B cell (primary cell): ENCODE data around the gene NUBP1. TPM values are rescaled to one million over a fixed set of nuclear protein-coding genes. Genes with fewer than 3 reads are reported as not detected.

Source experiments
- ATAC-seq: fragments of 200-7000 bp; cut with Tn5 transposase; one replicate; pipeline ENCODE4 v1.10.0; 2021; ENCODE audit warnings: low read depth, mild to moderate bottlenecking, moderate number of reproducible peaks, moderate library complexity
- CTCF ChIA-PET: fragments of 350-600 bp; sonication (Branson Sonifier 250); formaldehyde crosslinking; loops from one replicate; lab custom pipeline; 2021; ENCODE audit warnings: antibody characterized with exemption, inconsistent platforms; lab: Charles Lee
- POLR2A ChIA-PET: fragments of 350-600 bp; sonication (Branson Sonifier 250); formaldehyde crosslinking; loops from one replicate; lab custom pipeline; 2021; ENCODE audit warnings: antibody characterized with exemption; lab: Charles Lee
- DNase-seq: peaks from one replicate; pipeline ENCODE4 v3.0.0; 2013
- H2AFZ ChIP-seq: 2 replicates; pipeline ENCODE4 v1.6.1; 2012; ENCODE audit warnings: mild to moderate bottlenecking, low read depth, low read length; ENCODE audit not compliant: insufficient read depth, poor library complexity, severe bottlenecking
- H3K27ac ChIP-seq, 2 donors: 1 replicate in 1 of 2; 2 replicates in 1 of 2; pipeline ENCODE4 v1.5.1; 2012 to 2013; ENCODE audit warnings: low read length in 2 of 2, mild to moderate bottlenecking in 2 of 2, moderate library complexity in 1 of 2
- H3K27me3 ChIP-seq, 4 experiments: fragments of 200-600 bp in 1 of 4; sonication (generic) in 1 of 4; replicated peaks in 1 of 4; 1 replicate in 2 of 4; 2 replicates in 2 of 4; pipeline versions ENCODE4 v1.6.1 to v1.7.0; 2013 to 2016; ENCODE audit warnings: low read length in 3 of 4, mild to moderate bottlenecking in 2 of 4, mixed read lengths in 1 of 4, moderate library complexity in 1 of 4; ENCODE audit not compliant: insufficient read depth in 4 of 4, control insufficient read depth in 3 of 4; ENCODE audit errors: control extremely low read depth in 1 of 4
- H3K36me3 ChIP-seq, 2 experiments: replicated peaks in 1 of 2; 1 replicate in 1 of 2; 2 replicates in 1 of 2; pipeline versions ENCODE4 v1.6.1 to v1.7.1; 2013; ENCODE audit warnings: low read length in 1 of 2; ENCODE audit not compliant: insufficient read depth in 2 of 2, control insufficient read depth in 1 of 2; ENCODE audit errors: control extremely low read depth in 1 of 2, extremely low read depth in 1 of 2
- H3K4me1 ChIP-seq, 2 donors: fragments of 200-600 bp in 1 of 2; sonication (generic) in 1 of 2; 1 replicate in 1 of 2; 2 replicates in 1 of 2; pipeline versions ENCODE4 v1.5.1 to v1.6.1; 2013 to 2017; ENCODE audit warnings: low read length in 2 of 2; ENCODE audit not compliant: control insufficient read depth in 2 of 2, insufficient read depth in 2 of 2
- H3K4me2 ChIP-seq: replicated peaks from 2 replicates; pipeline ENCODE3; 2012; ENCODE audit warnings: mild to moderate bottlenecking, low read depth, low read length; ENCODE audit not compliant: poor library complexity, severe bottlenecking
- H3K4me3 ChIP-seq, 5 experiments: fragments of 200-600 bp in 1 of 5; sonication (generic) in 1 of 5; 1 replicate in 3 of 5; 2 replicates in 2 of 5; pipeline versions ENCODE4 v1.5.1 to v1.7.0; 2011 to 2016; ENCODE audit warnings: low read length in 4 of 5, mild to moderate bottlenecking in 4 of 5, low read depth in 2 of 5, control low read depth in 1 of 5, moderate library complexity in 1 of 5; ENCODE audit not compliant: insufficient read depth in 1 of 5; ENCODE audit errors: control extremely low read depth in 1 of 5, extremely low read depth in 1 of 5
- H3K79me2 ChIP-seq: fragments of 200-600 bp; sonication (generic); one replicate; pipeline ENCODE4 v1.6.0; 2016; ENCODE audit warnings: low read length; ENCODE audit not compliant: control insufficient read depth, insufficient read depth
- H3K9ac ChIP-seq: fragments of 200-600 bp; sonication (generic); 2 replicates; pipeline ENCODE4 v1.6.1; 2017; ENCODE audit warnings: mild to moderate bottlenecking, low read length, moderate library complexity
- H3K9me3 ChIP-seq, 3 donors: one replicate each; pipeline versions ENCODE4 v1.6.1 to v1.7.1; 2013; ENCODE audit warnings: low read length in 2 of 3; ENCODE audit not compliant: control insufficient read depth in 2 of 3, insufficient read depth in 1 of 3; ENCODE audit errors: control extremely low read depth in 1 of 3
- H4K20me1 ChIP-seq: 2 replicates; pipeline ENCODE4 v1.6.0; 2012; ENCODE audit warnings: mild to moderate bottlenecking, low read length; ENCODE audit not compliant: insufficient read depth, control insufficient read depth, poor library complexity, severe bottlenecking
- H3K27ac Mint-ChIP-seq: one replicate; pipeline ENCODE4 v1.8.0; 2021; ENCODE audit warnings: mixed read lengths
- H3K27me3 Mint-ChIP-seq: one replicate; pipeline ENCODE4 v1.8.0; 2021; ENCODE audit warnings: mixed read lengths
- H3K4me1 Mint-ChIP-seq: one replicate; pipeline ENCODE4 v1.8.0; 2021; ENCODE audit warnings: mixed read lengths
- H3K4me3 Mint-ChIP-seq: one replicate; pipeline ENCODE4 v1.8.0; 2021; ENCODE audit warnings: mixed read lengths
- H3K9me3 Mint-ChIP-seq: one replicate; pipeline ENCODE4 v1.8.0; 2022; ENCODE audit warnings: mixed read lengths; ENCODE audit not compliant: insufficient read depth
- EZH2 ChIP-seq: IDR thresholded peaks from 2 replicates; pipeline ENCODE4 v1.6.1; 2012; ENCODE audit warnings: borderline replicate concordance, low read depth, mild to moderate bottlenecking, moderate library complexity, low read length; ENCODE audit not compliant: insufficient read depth, poor library complexity, severe bottlenecking
- WGBS: methylation state at CpG from one replicate; pipeline ENCODE4 v1.1.5; 2013; ENCODE audit warnings: missing lambda C conversion rate; ENCODE audit not compliant: insufficient coverage; 5-methylcytosine and 5-hydroxymethylcytosine counted together
- intact Hi-C: fragments of 100-400 bp; cut with micrococcal nuclease; formaldehyde crosslinking; loops from one replicate; pipeline ENCODE4 v1.10.0; 2022
- polyA plus RNA-seq: library from polyadenylated mRNA; depleted of rRNA; stranded (reverse); fragments of >200 nt; gene quantifications from 2 replicates; pipeline ENCODE4 v1.2.3, GENCODE V29; 2012
- total RNA-seq, 2 donors: library from RNA; stranded (reverse); fragments of 120-200 nt in 1 of 2; gene quantifications; 1 replicate in 1 of 2; 2 replicates in 1 of 2; pipeline versions ENCODE4 v1.2.3 to v1.2.4, GENCODE V29; 2013 to 2022
- TF ChIP-seq, protein P1 (sequence below): fragments of 200-600 bp; IDR thresholded peaks from one replicate; pipeline ENCODE4 v1.8.0; 2022; ENCODE audit warnings: antibody characterized with exemption, mild to moderate bottlenecking

NUBP1 gene
- total and polyA plus RNA-seq, 2 donors (not counting 1 experiment from before 2014, with no cell fraction given): 47.3 to 67.3 TPM

GRCh38 chr16:10769381-10769780 is 25.7 kb downstream of the NUBP1 start:
- no peak overlapping the region for H2AFZ ChIP-seq
- peaks cover 7% of the 10 kb centered on the region for H4K20me1 ChIP-seq
- intact Hi-C loops: no loop called here
- Mint-ChIP-seq H3K27me3 (no peaks in the 10 kb centered on the region), H3K4me3 (no peak overlapping the region), H3K9me3 (no peaks in the 10 kb centered on the region), H3K27ac (no peak overlapping the region), H3K4me1 (peaks cover 29% of the 10 kb centered on the region)
- POLR2A ChIA-PET: no interaction called here
- no peak overlapping the region for H3K4me2 ChIP-seq
- no peak overlapping the region for H3K4me3 ChIP-seq
- no peak for ATAC-seq
- H3K27ac ChIP-seq: no peak overlapping the region
- CTCF ChIA-PET: no interaction called here
- H3K79me2 ChIP-seq: no peaks in the 10 kb centered on the region
- no peaks in the 10 kb centered on the region for H3K27me3 ChIP-seq
- no peaks in the 10 kb centered on the region for H3K9me3 ChIP-seq
- H3K36me3 ChIP-seq: peaks cover 0 to 36% of the 10 kb centered on the region in 2 experiments
- 100% methylated on average over 2 of the region's 7 CpGs for WGBS
- peaks cover 17 to 20% of the 10 kb centered on the region in 2 donors for H3K4me1 ChIP-seq
- TF ChIP-seq, protein P1, sequence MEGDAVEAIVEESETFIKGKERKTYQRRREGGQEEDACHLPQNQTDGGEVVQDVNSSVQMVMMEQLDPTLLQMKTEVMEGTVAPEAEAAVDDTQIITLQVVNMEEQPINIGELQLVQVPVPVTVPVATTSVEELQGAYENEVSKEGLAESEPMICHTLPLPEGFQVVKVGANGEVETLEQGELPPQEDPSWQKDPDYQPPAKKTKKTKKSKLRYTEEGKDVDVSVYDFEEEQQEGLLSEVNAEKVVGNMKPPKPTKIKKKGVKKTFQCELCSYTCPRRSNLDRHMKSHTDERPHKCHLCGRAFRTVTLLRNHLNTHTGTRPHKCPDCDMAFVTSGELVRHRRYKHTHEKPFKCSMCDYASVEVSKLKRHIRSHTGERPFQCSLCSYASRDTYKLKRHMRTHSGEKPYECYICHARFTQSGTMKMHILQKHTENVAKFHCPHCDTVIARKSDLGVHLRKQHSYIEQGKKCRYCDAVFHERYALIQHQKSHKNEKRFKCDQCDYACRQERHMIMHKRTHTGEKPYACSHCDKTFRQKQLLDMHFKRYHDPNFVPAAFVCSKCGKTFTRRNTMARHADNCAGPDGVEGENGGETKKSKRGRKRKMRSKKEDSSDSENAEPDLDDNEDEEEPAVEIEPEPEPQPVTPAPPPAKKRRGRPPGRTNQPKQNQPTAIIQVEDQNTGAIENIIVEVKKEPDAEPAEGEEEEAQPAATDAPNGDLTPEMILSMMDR: no peak
- TF ChIP-seq EZH2: no peak
- DNase-seq: no peak
- no peak overlapping the region for H3K9ac ChIP-seq

GRCh38 chr16:10770907-10771306 is 27.3 kb downstream of the NUBP1 start:
- Histone ChIP-seq H4K20me1 (peaks cover under 1% of the 10 kb centered on the region), H3K4me1 (peaks cover 4 to 18% of the 10 kb centered on the region in 2 donors), H3K4me2 (no peak overlapping the region), H3K27me3 (no peaks in the 10 kb centered on the region), H3K9ac (no peak overlapping the region), H3K9me3 (no peaks in the 10 kb centered on the region), H2AFZ (no peak overlapping the region), H3K27ac (no peak overlapping the region), H3K36me3 (peaks cover 0 to 25% of the 10 kb centered on the region in 2 experiments), H3K4me3 (no peak overlapping the region), H3K79me2 (no peaks in the 10 kb centered on the region)
- Mint-ChIP-seq H3K4me1 (peaks cover 25% of the 10 kb centered on the region), H3K9me3 (no peaks in the 10 kb centered on the region), H3K27me3 (no peaks in the 10 kb centered on the region), H3K27ac (no peak overlapping the region), H3K4me3 (no peak overlapping the region)
- DNase-seq (no peak), ATAC-seq (no peak)
- intact Hi-C loops: loop anchor here (5.0 kb wide), 1 partner anchor 36 kb away; no protein-coding TSS in a partner anchor
- POLR2A ChIA-PET: interaction anchor here (0.6 kb wide), 1 partner anchor 107 kb away, joined by 3 read pairs; no protein-coding TSS in a partner anchor
- CTCF ChIA-PET: interaction anchor here (0.7 kb wide), 3 partner anchors 61 to 987 kb away, joined by 3 read pairs; no protein-coding TSS in a partner anchor
- TF ChIP-seq, protein P1: no peak
- TF ChIP-seq EZH2: no peak
- 100% methylated on average over 1 of the region's 1 CpG for WGBS
